Caco-2 (cell line): ENCODE results near the gene ITSN2. TPM values are rescaled to one million over a fixed set of nuclear protein-coding genes. Genes with fewer than 3 reads are reported as not detected.

Source experiments
- BruUV-seq: library from RNA; stranded (reverse); fragments of 400-500 nt; replicated peaks from 2 replicates; lab custom pipeline; 2021; lab: Mats Ljungman, UMichigan
- CTCF ChIA-PET: fragments of 300-600 bp; sonication (Branson Sonifier 250); formaldehyde crosslinking; loops from one replicate; lab custom pipeline; 2022; ENCODE audit warnings: antibody characterized with exemption; lab: Charles Lee
- POLR2A ChIA-PET: fragments of 300-600 bp; sonication (Branson Sonifier 250); formaldehyde crosslinking; loops from one replicate; lab custom pipeline; 2022; ENCODE audit warnings: antibody characterized with exemption; lab: Charles Lee
- DNase-seq, 2 experiments: peaks; one replicate each; pipeline versions ENCODE4 v3.0.0 to v3.0.0-alpha.2; 2020 to 2022
- H3K27me3 ChIP-seq: replicated peaks from 2 replicates; pipeline ENCODE4 v1.6.0; 2011; ENCODE audit warnings: low read length; ENCODE audit not compliant: control insufficient read depth, insufficient read depth
- H3K36me3 ChIP-seq: 2 replicates; pipeline ENCODE4 v1.5.1; 2011; ENCODE audit warnings: low read length; ENCODE audit not compliant: control insufficient read depth, insufficient read depth
- H3K4me1 ChIP-seq: fragments of 250-450 bp; sonication (Bioruptor Pico); 2 replicates; pipeline ENCODE4 v1.5.1; 2020; ENCODE audit warnings: mild to moderate bottlenecking
- H3K4me3 ChIP-seq: 2 replicates; pipeline ENCODE4 v1.5.1; 2011; ENCODE audit warnings: low read depth, mild to moderate bottlenecking, control low read depth, low read length
- H3K9me3 ChIP-seq: fragments of 250-450 bp; sonication (Bioruptor Pico); 2 replicates; pipeline ENCODE4 v1.5.1; 2020; ENCODE audit warnings: mild to moderate bottlenecking, moderate library complexity
- H3K27ac Mint-ChIP-seq: one replicate; pipeline ENCODE4 v1.8.0; 2022; ENCODE audit warnings: mixed read lengths; ENCODE audit not compliant: unreplicated experiment
- H3K27me3 Mint-ChIP-seq: one replicate; pipeline ENCODE4 v1.8.0; 2022; ENCODE audit warnings: mixed read lengths; ENCODE audit not compliant: insufficient read depth, unreplicated experiment
- H3K36me3 Mint-ChIP-seq: one replicate; pipeline ENCODE4 v1.8.0; 2022; ENCODE audit warnings: mild to moderate bottlenecking, mixed read lengths; ENCODE audit not compliant: insufficient read depth, unreplicated experiment
- H3K4me1 Mint-ChIP-seq: one replicate; pipeline ENCODE4 v1.8.0; 2022; ENCODE audit warnings: low read depth, mixed read lengths; ENCODE audit not compliant: unreplicated experiment
- H3K4me3 Mint-ChIP-seq: one replicate; pipeline ENCODE4 v1.8.0; 2022; ENCODE audit warnings: mild to moderate bottlenecking, moderate library complexity, mixed read lengths; ENCODE audit not compliant: unreplicated experiment
- H3K9me3 Mint-ChIP-seq: one replicate; pipeline ENCODE4 v1.8.0; 2022; ENCODE audit warnings: mixed read lengths; ENCODE audit not compliant: unreplicated experiment
- intact Hi-C: fragments of 100-400 bp; cut with micrococcal nuclease; formaldehyde crosslinking; loops from one replicate; pipeline ENCODE4 v1.10.0; 2022; ENCODE audit not compliant: unreplicated experiment
- total RNA-seq: library from RNA; stranded (reverse); gene quantifications from 2 replicates; pipeline ENCODE4 v1.2.3, GENCODE V29; 2022
- TF ChIP-seq, protein P1 (sequence below), 2 experiments: fragments of 200-600 bp in 1 of 2; IDR thresholded peaks; 1 replicate in 1 of 2; 2 replicates in 1 of 2; pipeline versions ENCODE4 v1.5.1 to v1.8.0; 2011 to 2022; ENCODE audit warnings: antibody characterized with exemption in 1 of 2, control low read depth in 1 of 2, inconsistent platforms in 1 of 2, low read depth in 1 of 2, low read length in 1 of 2, mild to moderate bottlenecking in 1 of 2, moderate library complexity in 1 of 2; ENCODE audit not compliant: insufficient read depth in 1 of 2, severe bottlenecking in 1 of 2, unreplicated experiment in 1 of 2

The ITSN2 gene
- total RNA-seq, 1 experiment from 2014 or later = 49.4 TPM

DNA sequence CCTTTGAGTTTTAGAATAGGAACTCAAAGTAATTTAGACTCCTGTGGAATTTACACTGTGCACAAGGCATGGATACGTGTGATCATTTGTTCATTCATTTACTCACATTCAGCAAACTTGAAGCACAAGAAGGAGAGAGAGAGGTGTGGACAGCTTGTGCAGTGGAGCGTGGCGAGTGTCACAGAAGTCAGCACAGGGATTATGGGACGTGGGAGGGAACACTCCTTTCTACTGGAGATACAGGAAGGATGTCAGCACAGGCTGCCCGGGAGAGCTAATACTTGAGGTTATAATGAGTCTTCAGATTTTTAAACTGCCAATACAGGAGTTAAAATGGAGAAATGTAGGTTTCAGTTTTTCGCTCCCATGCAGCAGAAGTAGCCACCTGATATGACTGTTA, 178.5 kb downstream of the ITSN2 start:
- Mint-ChIP-seq H3K36me3 (no peaks in the 10 kb centered on the region), H3K4me3 (no peak overlapping the region), H3K9me3 (no peaks in the 10 kb centered on the region), H3K27ac (no peak overlapping the region), H3K27me3 (no peaks in the 10 kb centered on the region), H3K4me1 (no peaks in the 10 kb centered on the region)
- Histone ChIP-seq H3K36me3 (no peaks in the 10 kb centered on the region), H3K27me3 (no peaks in the 10 kb centered on the region), H3K9me3 (0 out of 2 replicates have a peak, but pooled peaks cover 5% of the 10 kb centered on the region), H3K4me3 (no peak overlapping the region), H3K4me1 (no peaks in the 10 kb centered on the region)
- TF ChIP-seq, protein P1, sequence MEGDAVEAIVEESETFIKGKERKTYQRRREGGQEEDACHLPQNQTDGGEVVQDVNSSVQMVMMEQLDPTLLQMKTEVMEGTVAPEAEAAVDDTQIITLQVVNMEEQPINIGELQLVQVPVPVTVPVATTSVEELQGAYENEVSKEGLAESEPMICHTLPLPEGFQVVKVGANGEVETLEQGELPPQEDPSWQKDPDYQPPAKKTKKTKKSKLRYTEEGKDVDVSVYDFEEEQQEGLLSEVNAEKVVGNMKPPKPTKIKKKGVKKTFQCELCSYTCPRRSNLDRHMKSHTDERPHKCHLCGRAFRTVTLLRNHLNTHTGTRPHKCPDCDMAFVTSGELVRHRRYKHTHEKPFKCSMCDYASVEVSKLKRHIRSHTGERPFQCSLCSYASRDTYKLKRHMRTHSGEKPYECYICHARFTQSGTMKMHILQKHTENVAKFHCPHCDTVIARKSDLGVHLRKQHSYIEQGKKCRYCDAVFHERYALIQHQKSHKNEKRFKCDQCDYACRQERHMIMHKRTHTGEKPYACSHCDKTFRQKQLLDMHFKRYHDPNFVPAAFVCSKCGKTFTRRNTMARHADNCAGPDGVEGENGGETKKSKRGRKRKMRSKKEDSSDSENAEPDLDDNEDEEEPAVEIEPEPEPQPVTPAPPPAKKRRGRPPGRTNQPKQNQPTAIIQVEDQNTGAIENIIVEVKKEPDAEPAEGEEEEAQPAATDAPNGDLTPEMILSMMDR (IDR thresholded peaks at IDR 0.05; ENCODE audit: insufficient read depth in 1 of 2, low read depth in 1 of 2, low read length in 1 of 2, severe bottlenecking in 1 of 2, unreplicated experiment in 1 of 2) = no peak
- no peak for DNase-seq
- BruUV-seq = no TSS peak
- intact Hi-C loops = no loop called here
- ChIA-PET CTCF (no interaction called here), POLR2A (no interaction called here)

DNA sequence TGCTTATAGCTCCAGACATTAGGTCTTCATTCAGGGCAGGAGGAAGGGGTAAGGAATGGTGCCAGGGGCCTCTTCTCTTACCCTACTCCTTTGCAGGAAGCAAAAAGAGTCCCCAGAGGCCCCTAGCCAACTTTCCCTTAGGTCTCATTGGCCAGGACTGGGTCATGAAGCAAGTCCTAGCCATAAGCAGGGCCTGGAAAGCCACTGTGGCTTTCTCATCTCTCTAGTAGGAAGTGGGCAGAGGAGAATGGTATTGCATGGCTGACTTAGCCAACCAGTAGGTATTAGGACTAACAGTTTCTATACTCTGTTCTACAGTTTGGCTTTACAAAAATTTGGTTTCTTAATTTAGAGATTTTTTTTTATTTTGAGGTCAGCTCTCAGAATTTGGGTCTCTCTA, 180.7 kb downstream of the ITSN2 start:
- no peaks in the 10 kb centered on the region for H3K36me3 ChIP-seq
- ChIA-PET POLR2A (no interaction called here), CTCF (no interaction called here)
- H3K4me1 ChIP-seq = no peaks in the 10 kb centered on the region
- Mint-ChIP-seq H3K27ac (no peak overlapping the region), H3K4me3 (no peak overlapping the region), H3K36me3 (no peaks in the 10 kb centered on the region), H3K4me1 (no peaks in the 10 kb centered on the region), H3K27me3 (no peaks in the 10 kb centered on the region), H3K9me3 (no peaks in the 10 kb centered on the region)
- TF ChIP-seq, protein P1 (IDR thresholded peaks at IDR 0.05; ENCODE audit: insufficient read depth in 1 of 2, low read depth in 1 of 2, low read length in 1 of 2, severe bottlenecking in 1 of 2, unreplicated experiment in 1 of 2) = no peak
- H3K4me3 ChIP-seq = no peak overlapping the region
- no peaks in the 10 kb centered on the region for H3K9me3 ChIP-seq
- DNase-seq = no peak
- H3K27me3 ChIP-seq = no peaks in the 10 kb centered on the region
- BruUV-seq = no TSS peak
- intact Hi-C loops = no loop called here

DNA sequence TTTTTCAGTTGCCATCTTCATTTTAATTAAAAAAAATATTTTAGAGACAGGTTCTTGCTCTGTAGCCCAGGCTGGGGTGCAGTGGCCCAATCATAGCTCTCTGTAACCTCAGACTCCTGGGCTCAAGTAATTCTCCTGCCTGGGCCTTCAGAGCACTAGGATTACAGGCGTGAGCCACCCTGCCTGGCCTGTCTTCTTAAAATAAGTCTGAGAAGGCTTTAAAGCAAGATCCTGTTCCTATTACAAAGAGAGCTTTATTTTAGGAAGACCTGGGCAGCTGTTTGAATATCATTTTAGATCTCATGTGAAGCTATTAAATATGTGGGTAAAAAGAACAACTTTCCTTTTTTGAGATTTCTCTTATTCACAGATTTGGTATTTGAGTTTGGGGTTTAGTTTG, 184.0 kb downstream of the ITSN2 start:
- no peak overlapping the region for H3K27ac Mint-ChIP-seq
- POLR2A ChIA-PET = no interaction called here

More for the DNA sequence above, 184.0 kb downstream of the ITSN2 start:
- H3K9me3 Mint-ChIP-seq = no peaks in the 10 kb centered on the region
- Histone ChIP-seq H3K4me3 (no peak overlapping the region), H3K4me1 (no peaks in the 10 kb centered on the region), H3K27me3 (no peaks in the 10 kb centered on the region), H3K9me3 (no peaks in the 10 kb centered on the region), H3K36me3 (no peaks in the 10 kb centered on the region)
- no peak overlapping the region for H3K4me3 Mint-ChIP-seq
- H3K4me1 Mint-ChIP-seq = no peaks in the 10 kb centered on the region
- intact Hi-C loops = no loop called here
- H3K36me3 Mint-ChIP-seq = no peaks in the 10 kb centered on the region
- TF ChIP-seq, protein P1 (IDR thresholded peaks at IDR 0.05; ENCODE audit: insufficient read depth in 1 of 2, low read depth in 1 of 2, low read length in 1 of 2, severe bottlenecking in 1 of 2, unreplicated experiment in 1 of 2) = no peak
- BruUV-seq = no TSS peak
- DNase-seq = no peak
- H3K27me3 Mint-ChIP-seq = no peaks in the 10 kb centered on the region
- CTCF ChIA-PET = interaction anchor here (0.7 kb wide), 2 partner anchors 92 to 156 kb away, joined by 3 read pairs; partner anchors contain the start of gene TP53I3
